ENCODE results near the gene TNIK. TPM values are rescaled to one million over a fixed set of nuclear protein-coding genes. Genes with fewer than 3 reads are reported as not detected.
A peak's percentile ranks its signal among the peaks of the same experiment; 100 is the strongest.

The TNIK gene
- 32.3 TPM for polyA plus RNA-seq
- long read RNA-seq, donor 1: 0 reads
- long read RNA-seq, donor 2, partial matches to known transcripts: 0 of 1 reads
- long read RNA-seq, donor 2, other reads (novel, unspliced or antisense): 0 of 1 reads
- long read RNA-seq, donor 3: 0 reads
- long read RNA-seq, donor 4: 0 reads
- long read RNA-seq, donor 5: 0 reads
- long read RNA-seq, donor 6, partial matches to known transcripts: 0 of 1 reads
- long read RNA-seq, donor 6, other reads (novel, unspliced or antisense): 0 of 1 reads
- long read RNA-seq, donor 7, partial matches to known transcripts: 0 of 1 reads
- long read RNA-seq, donor 7, other reads (novel, unspliced or antisense): 0 of 1 reads
- long read RNA-seq, donor 8, partial matches to known transcripts: 0 of 3 reads
- long read RNA-seq, donor 8, other reads (novel, unspliced or antisense): 0 of 3 reads
- long read RNA-seq, donor 9, partial matches to known transcripts: 0 of 2 reads
- long read RNA-seq, donor 9, other reads (novel, unspliced or antisense): 0 of 2 reads
- long read RNA-seq, donor 10: 0 reads
- long read RNA-seq, donor 11: 0 reads

GRCh38 chr3:171459942-171460724 is at the start of gene TNIK:
TNIK (minus strand) TSS chr3:171460405; CDS start chr3:171460063, 342 bp downstream.
- H3K4me3 ChIP-seq (ENCODE audit: low read length): peak within 1 kb of the TSS; percentile 75
- H3K36me3 ChIP-seq (ENCODE audit: control insufficient read depth, insufficient read depth, low read length): no peaks in the 10 kb centered on the region
- DNase-seq: peak; percentile 94 to 95
- peaks cover 2% of the 10 kb centered on the region for H3K27me3 ChIP-seq (ENCODE audit: control insufficient read depth, insufficient read depth, low read length)
- peaks cover 14% of the 10 kb centered on the region for H3K4me1 ChIP-seq (ENCODE audit: control insufficient read depth, insufficient read depth, low read length)
- H3K9me3 ChIP-seq (ENCODE audit: control insufficient read depth, low read depth, low read length): no peaks in the 10 kb centered on the region
- WGBS (ENCODE audit: insufficient coverage, low lambda C conversion rate): no CpG with 5 or more reads among the region's 55 CpGs
- H3K27ac ChIP-seq (ENCODE audit: low read length): peak within 1 kb of the TSS; percentile 79

- 43% methylated on average over 1 of the region's 2 CpGs for WGBS (ENCODE audit: insufficient coverage, low lambda C conversion rate)
- Histone ChIP-seq H3K9me3 (ENCODE audit: control insufficient read depth, low read depth, low read length) (no peaks in the 10 kb centered on the region), H3K27me3 (ENCODE audit: control insufficient read depth, insufficient read depth, low read length) (no peaks in the 10 kb centered on the region), H3K36me3 (ENCODE audit: control insufficient read depth, insufficient read depth, low read length) (no peaks in the 10 kb centered on the region), H3K4me3 (ENCODE audit: low read length) (no peak overlapping the region), H3K27ac (ENCODE audit: low read length) (no peak overlapping the region), H3K4me1 (ENCODE audit: control insufficient read depth, insufficient read depth, low read length) (no peaks in the 10 kb centered on the region)
- DNase-seq: no peak
These were observed 48.5 kb upstream of the TNIK start for GRCh38 chr3:171508676-171509075.

GRCh38 chr3:171508206-171508605 is 48.0 kb upstream of the TNIK start:
- H3K4me1 ChIP-seq (ENCODE audit: control insufficient read depth, insufficient read depth, low read length): no peaks in the 10 kb centered on the region
- H3K36me3 ChIP-seq (ENCODE audit: control insufficient read depth, insufficient read depth, low read length): no peaks in the 10 kb centered on the region
- no peak overlapping the region for H3K27ac ChIP-seq (ENCODE audit: low read length)
- H3K27me3 ChIP-seq (ENCODE audit: control insufficient read depth, insufficient read depth, low read length): no peaks in the 10 kb centered on the region
- H3K4me3 ChIP-seq (ENCODE audit: low read length): no peak overlapping the region
- no CpG with 5 or more reads among the region's 3 CpGs for WGBS (ENCODE audit: insufficient coverage, low lambda C conversion rate)
- DNase-seq: no peak
- no peaks in the 10 kb centered on the region for H3K9me3 ChIP-seq (ENCODE audit: control insufficient read depth, low read depth, low read length)

- Histone ChIP-seq H3K27ac (ENCODE audit: low read length) (no peak overlapping the region), H3K4me1 (ENCODE audit: control insufficient read depth, insufficient read depth, low read length) (no peaks in the 10 kb centered on the region), H3K9me3 (ENCODE audit: control insufficient read depth, low read depth, low read length) (no peaks in the 10 kb centered on the region), H3K4me3 (ENCODE audit: low read length) (no peak overlapping the region), H3K36me3 (ENCODE audit: control insufficient read depth, insufficient read depth, low read length) (no peaks in the 10 kb centered on the region), H3K27me3 (ENCODE audit: control insufficient read depth, insufficient read depth, low read length) (no peaks in the 10 kb centered on the region)
- DNase-seq: no peak
- WGBS (ENCODE audit: insufficient coverage, low lambda C conversion rate): 88% methylated on average over 3 of the region's 5 CpGs
These were observed 46.6 kb upstream of the TNIK start for GRCh38 chr3:171506743-171507319.

GRCh38 chr3:171505822-171506333 is 45.7 kb upstream of the TNIK start:
- H3K4me3 ChIP-seq (ENCODE audit: low read length): no peak overlapping the region
- H3K27ac ChIP-seq (ENCODE audit: low read length): no peak overlapping the region
- DNase-seq: no peak
- 92% methylated on average over 2 of the region's 2 CpGs for WGBS (ENCODE audit: insufficient coverage, low lambda C conversion rate)
- H3K9me3 ChIP-seq (ENCODE audit: control insufficient read depth, low read depth, low read length): no peaks in the 10 kb centered on the region
- no peaks in the 10 kb centered on the region for H3K36me3 ChIP-seq (ENCODE audit: control insufficient read depth, insufficient read depth, low read length)
- H3K4me1 ChIP-seq (ENCODE audit: control insufficient read depth, insufficient read depth, low read length): no peaks in the 10 kb centered on the region
- no peaks in the 10 kb centered on the region for H3K27me3 ChIP-seq (ENCODE audit: control insufficient read depth, insufficient read depth, low read length)

GRCh38 chr3:171504376-171504775 is 44.2 kb upstream of the TNIK start:
- no peaks in the 10 kb centered on the region for H3K27me3 ChIP-seq (ENCODE audit: control insufficient read depth, insufficient read depth, low read length)
- no peaks in the 10 kb centered on the region for H3K36me3 ChIP-seq (ENCODE audit: control insufficient read depth, insufficient read depth, low read length)
- no CpG with 5 or more reads among the region's 2 CpGs for WGBS (ENCODE audit: insufficient coverage, low lambda C conversion rate)
- no peak overlapping the region for H3K4me3 ChIP-seq (ENCODE audit: low read length)
- no peaks in the 10 kb centered on the region for H3K4me1 ChIP-seq (ENCODE audit: control insufficient read depth, insufficient read depth, low read length)
- H3K9me3 ChIP-seq (ENCODE audit: control insufficient read depth, low read depth, low read length): no peaks in the 10 kb centered on the region
- no peak overlapping the region for H3K27ac ChIP-seq (ENCODE audit: low read length)
- DNase-seq: no peak

DNA sequence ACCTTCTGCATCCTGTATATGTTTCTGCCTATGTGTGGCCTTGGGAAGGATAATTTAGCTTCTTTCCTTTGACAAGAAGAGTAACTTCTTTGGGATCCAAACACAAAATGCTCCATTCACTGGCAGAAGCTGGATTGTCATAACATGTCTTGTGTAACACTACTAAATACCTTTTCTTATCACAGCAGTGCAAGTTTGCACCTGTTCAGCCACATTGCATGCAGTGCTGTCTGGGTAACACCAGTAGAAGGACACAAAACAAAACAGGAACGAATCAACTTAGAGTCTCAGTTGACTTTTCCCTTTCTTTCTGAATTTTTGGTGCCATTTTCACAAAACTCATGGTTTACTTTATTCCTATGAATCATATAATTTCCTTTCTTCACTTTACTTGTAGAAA is 43.6 kb upstream of the TNIK start:
- H3K4me3 ChIP-seq (ENCODE audit: low read length): no peak overlapping the region
- no peaks in the 10 kb centered on the region for H3K4me1 ChIP-seq (ENCODE audit: control insufficient read depth, insufficient read depth, low read length)
- H3K27me3 ChIP-seq (ENCODE audit: control insufficient read depth, insufficient read depth, low read length): no peaks in the 10 kb centered on the region
- 64% methylated on average over 1 of the region's 1 CpG for WGBS (ENCODE audit: insufficient coverage, low lambda C conversion rate)
- H3K36me3 ChIP-seq (ENCODE audit: control insufficient read depth, insufficient read depth, low read length): no peaks in the 10 kb centered on the region
- H3K9me3 ChIP-seq (ENCODE audit: control insufficient read depth, low read depth, low read length): no peaks in the 10 kb centered on the region
- peak; percentile 21 to 46 for DNase-seq
- H3K27ac ChIP-seq (ENCODE audit: low read length): no peak overlapping the region

DNA sequence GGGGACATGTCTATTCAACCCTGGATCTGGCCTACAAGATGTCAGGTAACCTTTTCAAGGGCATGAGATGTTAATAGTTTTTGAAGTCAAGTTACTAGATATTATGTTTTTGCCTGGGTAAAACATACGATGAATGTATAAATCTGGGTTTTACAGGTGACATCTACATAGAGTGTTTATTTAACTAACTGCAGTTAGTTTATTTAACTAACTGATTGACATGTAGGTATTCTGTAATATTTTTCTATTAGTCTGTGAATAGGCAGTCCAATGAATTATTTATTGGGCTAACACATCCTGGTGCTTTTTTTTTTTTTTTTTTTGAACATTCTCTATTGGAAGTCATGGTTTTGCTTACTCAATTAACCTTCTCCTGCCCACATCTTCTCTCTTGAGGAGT is 38.7 kb upstream of the TNIK start:
- H3K36me3 ChIP-seq (ENCODE audit: control insufficient read depth, insufficient read depth, low read length): no peaks in the 10 kb centered on the region
- WGBS (ENCODE audit: insufficient coverage, low lambda C conversion rate): no CpG with 5 or more reads among the region's 1 CpG
- DNase-seq: no peak

GRCh38 chr3:171497468-171497867 is 37.3 kb upstream of the TNIK start:
- Histone ChIP-seq H3K27me3 (ENCODE audit: control insufficient read depth, insufficient read depth, low read length) (no peaks in the 10 kb centered on the region), H3K27ac (ENCODE audit: low read length) (no peak overlapping the region), H3K36me3 (ENCODE audit: control insufficient read depth, insufficient read depth, low read length) (no peaks in the 10 kb centered on the region), H3K4me3 (ENCODE audit: low read length) (no peak overlapping the region), H3K4me1 (ENCODE audit: control insufficient read depth, insufficient read depth, low read length) (no peaks in the 10 kb centered on the region), H3K9me3 (ENCODE audit: control insufficient read depth, low read depth, low read length) (no peaks in the 10 kb centered on the region)
- no peak for DNase-seq
- WGBS (ENCODE audit: insufficient coverage, low lambda C conversion rate): no CpG with 5 or more reads among the region's 1 CpG

More for the DNA sequence above, 38.7 kb upstream of the TNIK start:
- no peak overlapping the region for H3K4me3 ChIP-seq (ENCODE audit: low read length)
- H3K27me3 ChIP-seq (ENCODE audit: control insufficient read depth, insufficient read depth, low read length): no peaks in the 10 kb centered on the region
- H3K27ac ChIP-seq (ENCODE audit: low read length): no peak overlapping the region
- no peaks in the 10 kb centered on the region for H3K9me3 ChIP-seq (ENCODE audit: control insufficient read depth, low read depth, low read length)
- no peaks in the 10 kb centered on the region for H3K4me1 ChIP-seq (ENCODE audit: control insufficient read depth, insufficient read depth, low read length)

DNA sequence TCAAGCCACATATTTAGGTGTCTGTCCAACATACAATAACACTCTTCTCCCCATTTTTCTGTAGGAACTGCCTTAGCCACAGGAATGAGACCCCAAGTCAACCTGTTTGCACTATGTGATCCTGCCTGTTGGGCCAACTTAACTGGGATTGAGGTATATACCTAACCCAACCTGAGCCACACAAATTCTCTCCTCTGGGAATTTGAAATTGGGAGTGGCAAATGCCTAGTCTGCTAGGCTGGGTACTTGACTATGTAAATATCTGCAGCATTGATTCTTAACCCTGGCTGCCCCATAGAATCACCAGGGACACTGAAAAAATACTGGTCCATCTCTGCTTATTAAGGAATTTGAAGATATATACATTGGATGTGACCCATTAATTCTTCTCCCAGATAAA is 35.2 kb upstream of the TNIK start:
- Histone ChIP-seq H3K27me3 (ENCODE audit: control insufficient read depth, insufficient read depth, low read length) (no peaks in the 10 kb centered on the region), H3K27ac (ENCODE audit: low read length) (no peak overlapping the region), H3K9me3 (ENCODE audit: control insufficient read depth, low read depth, low read length) (no peaks in the 10 kb centered on the region), H3K36me3 (ENCODE audit: control insufficient read depth, insufficient read depth, low read length) (no peaks in the 10 kb centered on the region), H3K4me3 (ENCODE audit: low read length) (no peak overlapping the region), H3K4me1 (ENCODE audit: control insufficient read depth, insufficient read depth, low read length) (no peaks in the 10 kb centered on the region)
- no peak for DNase-seq

All from large intestine (tissue), 12 donors.